Muscle layer of colon (tissue), 2 donors: ENCODE measurements around the gene GK.
"Not testable (repeated sequence)": the region's sequence is repeated elsewhere in the genome, so short reads cannot be mapped to it uniquely, and the experiment has no call there.

Experiments used
- H3K27ac ChIP-seq: one replicate; pipeline ENCODE4 v1.7.0; 2013; ENCODE audit warnings: low read depth, mild to moderate bottlenecking, low read length, moderate library complexity
- H3K27me3 ChIP-seq, 2 donors: one replicate each; pipeline ENCODE4 v1.7.0; 2013; ENCODE audit warnings: low read length in 2 of 2, mild to moderate bottlenecking in 2 of 2; ENCODE audit not compliant: insufficient read depth in 2 of 2, control insufficient read depth in 1 of 2
- H3K36me3 ChIP-seq: one replicate; pipeline ENCODE4 v1.7.0; 2013; ENCODE audit warnings: mild to moderate bottlenecking, low read length; ENCODE audit not compliant: insufficient read depth
- H3K4me1 ChIP-seq: one replicate; pipeline ENCODE4 v1.7.0; 2013; ENCODE audit warnings: mild to moderate bottlenecking, low read length; ENCODE audit not compliant: insufficient read depth
- H3K4me3 ChIP-seq, 2 donors: one replicate each; pipeline ENCODE4 v1.7.0; 2013; ENCODE audit warnings: low read length in 2 of 2, low read depth in 1 of 2, mild to moderate bottlenecking in 1 of 2, moderate library complexity in 1 of 2
- H3K9ac ChIP-seq: one replicate; pipeline ENCODE4 v1.7.0; 2013; ENCODE audit warnings: low read length
- H3K9me3 ChIP-seq: one replicate; pipeline ENCODE4 v1.7.0; 2013; ENCODE audit warnings: mild to moderate bottlenecking, low read length
- donor health status: abdominal sarcoma.
- donor health status: Adenocarcinoma of cecum.

The GK gene

GRCh38 chrX:30714138-30714537, 60.9 kb downstream of the GK start:
- H3K9ac ChIP-seq, result no peak overlapping the region
- no peaks in the 10 kb centered on the region for H3K4me1 ChIP-seq
- H3K9me3 ChIP-seq, result no peaks in the 10 kb centered on the region
- H3K27me3 ChIP-seq, result peaks cover 0 to 1% of the 10 kb centered on the region in 2 donors
- H3K27ac ChIP-seq, result no peak overlapping the region
- no peaks in the 10 kb centered on the region for H3K36me3 ChIP-seq
- no peak overlapping the region for H3K4me3 ChIP-seq

DNA sequence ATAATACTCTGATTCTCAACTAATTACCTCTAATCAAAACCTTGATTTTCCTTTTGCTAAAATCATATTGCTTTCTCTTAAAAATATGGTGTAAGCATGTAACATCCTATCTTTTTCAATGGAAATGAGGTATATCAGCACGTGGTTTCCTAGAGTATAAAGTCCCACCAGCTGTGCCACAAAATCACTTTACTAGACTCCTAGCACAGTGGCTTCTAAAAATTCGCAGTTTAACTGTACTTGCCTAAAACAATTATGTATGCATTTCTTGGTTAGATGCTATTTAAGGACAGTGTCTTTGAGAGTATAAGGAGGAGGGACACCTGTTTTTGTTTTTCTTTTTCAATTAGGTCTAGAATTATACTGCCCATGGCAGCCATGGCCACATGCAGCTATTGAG, 62.8 kb downstream of the GK start:
- no peaks in the 10 kb centered on the region for H3K4me1 ChIP-seq
- H3K9ac ChIP-seq, result no peak overlapping the region
- no peaks in the 10 kb centered on the region for H3K27me3 ChIP-seq
- no peaks in the 10 kb centered on the region for H3K36me3 ChIP-seq
- no peak overlapping the region for H3K27ac ChIP-seq
- H3K9me3 ChIP-seq, result no peaks in the 10 kb centered on the region
- H3K4me3 ChIP-seq, result no peak overlapping the region

- H3K27me3 ChIP-seq, result peaks cover 0 to 3% of the 10 kb centered on the region in 2 donors
- no peaks in the 10 kb centered on the region for H3K36me3 ChIP-seq
- no peaks in the 10 kb centered on the region for H3K4me1 ChIP-seq
- H3K9ac ChIP-seq, result no peak overlapping the region
- no peak overlapping the region for H3K4me3 ChIP-seq
- no peaks in the 10 kb centered on the region for H3K9me3 ChIP-seq
- no peak overlapping the region for H3K27ac ChIP-seq
These were observed 80.8 kb downstream of the GK start for GRCh38 chrX:30733852-30734660.

DNA sequence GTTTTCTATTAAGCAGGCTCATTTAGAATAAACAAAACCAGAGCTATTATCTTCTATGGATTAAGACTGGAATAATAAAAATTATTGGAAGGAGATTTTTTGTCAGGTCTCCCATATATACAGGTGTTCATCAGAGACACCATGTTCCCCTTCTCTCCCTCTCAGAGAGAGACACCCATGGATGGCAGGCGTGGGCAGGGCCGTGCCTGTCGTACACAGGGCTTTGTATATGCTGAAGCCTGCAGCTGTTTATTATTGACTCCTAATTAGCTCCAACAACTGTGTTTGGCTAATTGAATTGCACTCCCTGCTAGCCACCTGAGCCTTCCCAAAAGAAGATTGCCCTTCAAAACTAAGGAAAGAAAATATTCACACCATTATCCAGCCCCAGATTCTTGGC, 81.6 kb downstream of the GK start:
- peaks cover 0 to 3% of the 10 kb centered on the region in 2 donors for H3K27me3 ChIP-seq
- no peak overlapping the region for H3K9ac ChIP-seq
- H3K4me1 ChIP-seq, result no peaks in the 10 kb centered on the region
- H3K36me3 ChIP-seq, result no peaks in the 10 kb centered on the region
- no peak overlapping the region for H3K27ac ChIP-seq
- H3K4me3 ChIP-seq, result no peak overlapping the region
- no peaks in the 10 kb centered on the region for H3K9me3 ChIP-seq

DNA sequence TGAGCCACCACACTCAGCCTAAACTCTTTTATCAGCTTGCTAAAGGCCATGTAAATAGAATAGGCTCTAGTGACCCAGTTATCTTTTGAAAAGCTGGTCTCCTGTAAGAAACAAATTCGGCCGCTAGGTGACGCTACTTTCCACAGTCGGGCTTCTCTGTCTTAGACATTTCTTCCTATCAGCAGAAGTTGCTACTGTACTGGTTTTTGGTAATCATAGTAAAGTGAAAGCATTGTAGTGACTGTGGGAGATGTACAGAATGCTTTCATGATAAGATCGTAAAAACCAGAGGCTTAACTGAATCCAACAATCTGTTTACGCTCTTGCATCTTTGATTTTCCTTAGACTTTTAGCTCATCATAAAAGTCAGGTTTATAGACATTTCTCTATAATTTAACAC, 82.6 kb downstream of the GK start:
- H3K27me3 ChIP-seq, result peaks cover 0 to 3% of the 10 kb centered on the region in 2 donors
- no peaks in the 10 kb centered on the region for H3K36me3 ChIP-seq
- H3K4me1 ChIP-seq, result no peaks in the 10 kb centered on the region
- H3K4me3 ChIP-seq, result no peak overlapping the region
- no peak overlapping the region for H3K9ac ChIP-seq
- H3K27ac ChIP-seq, result no peak overlapping the region
- no peaks in the 10 kb centered on the region for H3K9me3 ChIP-seq

DNA sequence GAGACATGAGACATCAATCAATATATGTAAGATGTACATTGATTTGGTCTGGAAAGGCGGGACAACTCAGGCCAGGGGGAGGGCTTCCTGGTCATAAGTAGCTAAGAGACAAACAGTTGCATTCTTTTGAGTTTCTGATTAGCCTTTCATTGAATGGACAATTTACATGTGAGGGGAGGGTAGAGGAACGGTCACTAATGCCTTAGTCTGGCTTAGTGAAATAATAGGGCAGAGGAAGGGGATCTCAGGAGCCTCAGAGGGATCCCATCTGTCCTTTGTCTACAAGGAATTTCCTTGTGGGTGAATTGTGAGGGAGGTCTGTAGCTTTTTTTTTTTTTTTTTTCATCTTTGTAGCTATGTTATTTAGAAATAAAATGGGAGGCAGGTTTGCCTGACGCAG, 88.3 kb downstream of the GK start:
- Histone ChIP-seq H3K9ac (no peak overlapping the region), H3K4me1 (no peaks in the 10 kb centered on the region), H3K9me3 (no peaks in the 10 kb centered on the region), H3K27me3 (no peaks in the 10 kb centered on the region), H3K4me3 (no peak overlapping the region), H3K36me3 (no peaks in the 10 kb centered on the region), H3K27ac (no peak overlapping the region)

DNA sequence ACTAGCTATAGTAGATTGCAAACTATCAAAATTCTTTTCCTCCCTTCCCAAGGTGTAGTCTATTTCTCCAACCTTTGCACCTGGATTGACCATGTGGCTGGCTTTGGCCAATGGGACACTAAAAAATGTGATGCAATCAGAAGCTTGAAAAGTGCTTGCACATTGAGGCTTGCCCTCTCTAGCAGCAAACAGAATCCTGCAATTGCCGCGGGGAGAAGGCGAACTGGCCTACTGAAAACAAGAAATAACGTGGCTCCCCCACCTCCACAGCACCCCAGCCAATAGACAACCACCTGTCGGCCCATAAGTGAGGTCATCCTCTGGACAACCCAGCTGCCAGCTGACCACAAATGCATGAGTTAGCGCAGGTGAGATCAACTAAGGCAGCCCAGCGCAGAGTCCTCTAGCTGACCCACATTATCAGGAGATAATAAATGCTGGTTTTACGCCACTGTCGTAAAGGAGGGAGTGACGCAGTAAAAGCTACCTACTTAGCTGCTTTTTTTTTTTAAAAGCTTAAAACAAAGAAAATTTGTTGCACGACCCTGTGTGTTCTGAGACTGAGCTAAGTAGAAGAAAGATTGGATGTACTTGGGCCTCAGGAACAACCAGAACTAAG, 95.2 kb downstream of the GK start:
- no peaks in the 10 kb centered on the region for H3K36me3 ChIP-seq
- H3K27ac ChIP-seq, result no peak overlapping the region
- no peak overlapping the region for H3K4me3 ChIP-seq
- no peaks in the 10 kb centered on the region for H3K4me1 ChIP-seq
- H3K9ac ChIP-seq, result no peak overlapping the region
- H3K9me3 ChIP-seq, result no peaks in the 10 kb centered on the region
- no peaks in the 10 kb centered on the region for H3K27me3 ChIP-seq

GRCh38 chrX:30751497-30751896, 98.3 kb downstream of the GK start:
- Histone ChIP-seq H3K4me3 (no peak overlapping the region), H3K4me1 (no peaks in the 10 kb centered on the region), H3K36me3 (no peaks in the 10 kb centered on the region), H3K9me3 (no peaks in the 10 kb centered on the region), H3K27me3 (peaks cover 0 to 5% of the 10 kb centered on the region in 2 donors), H3K27ac (no peak overlapping the region), H3K9ac (no peak overlapping the region)

DNA sequence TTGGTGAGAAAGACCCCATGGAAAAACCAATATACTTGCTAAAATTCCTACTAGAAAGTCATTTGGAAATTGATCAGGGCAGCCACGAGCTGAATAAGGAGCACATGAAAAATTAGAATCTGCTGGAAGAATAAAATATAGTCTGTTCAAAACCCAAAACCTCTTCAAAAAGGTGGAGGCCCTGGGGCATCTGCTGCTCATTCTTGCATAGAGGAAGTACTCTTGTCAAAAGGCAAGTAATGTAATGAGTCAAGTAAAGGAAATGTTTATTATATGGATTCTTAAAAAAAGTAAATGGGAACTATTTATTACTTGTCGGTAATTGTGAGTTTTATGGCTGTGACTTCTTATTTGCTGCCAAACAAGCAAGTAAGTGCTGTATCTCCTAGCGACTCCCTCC, 109.5 kb downstream of the GK start:
- H3K4me1 ChIP-seq, result no peaks in the 10 kb centered on the region
- H3K27me3 ChIP-seq, result no peaks in the 10 kb centered on the region
- H3K4me3 ChIP-seq, result no peak overlapping the region
- no peak overlapping the region for H3K9ac ChIP-seq
- no peaks in the 10 kb centered on the region for H3K36me3 ChIP-seq
- no peak overlapping the region for H3K27ac ChIP-seq
- H3K9me3 ChIP-seq, result no peaks in the 10 kb centered on the region

- not testable (repeated sequence) for H3K4me1 ChIP-seq, H3K27ac ChIP-seq, H3K27me3 ChIP-seq, H3K4me3 ChIP-seq, H3K9me3 ChIP-seq, H3K9ac ChIP-seq, H3K36me3 ChIP-seq
These were observed 120.5 kb downstream of the GK start for GRCh38 chrX:30773764-30774163.

- H3K4me1 ChIP-seq, result no peaks in the 10 kb centered on the region
- H3K27me3 ChIP-seq, result no peaks in the 10 kb centered on the region
- no peak overlapping the region for H3K4me3 ChIP-seq
- H3K9me3 ChIP-seq, result no peaks in the 10 kb centered on the region
- no peaks in the 10 kb centered on the region for H3K36me3 ChIP-seq
- no peak overlapping the region for H3K9ac ChIP-seq
- H3K27ac ChIP-seq, result no peak overlapping the region
These were observed 124.4 kb downstream of the GK start for GRCh38 chrX:30777575-30777974.
